Measurements from ENCODE around the gene RPS3A.
A peak's percentile ranks its signal among the peaks of the same experiment; 100 is the strongest.

The RPS3A gene

DNA sequence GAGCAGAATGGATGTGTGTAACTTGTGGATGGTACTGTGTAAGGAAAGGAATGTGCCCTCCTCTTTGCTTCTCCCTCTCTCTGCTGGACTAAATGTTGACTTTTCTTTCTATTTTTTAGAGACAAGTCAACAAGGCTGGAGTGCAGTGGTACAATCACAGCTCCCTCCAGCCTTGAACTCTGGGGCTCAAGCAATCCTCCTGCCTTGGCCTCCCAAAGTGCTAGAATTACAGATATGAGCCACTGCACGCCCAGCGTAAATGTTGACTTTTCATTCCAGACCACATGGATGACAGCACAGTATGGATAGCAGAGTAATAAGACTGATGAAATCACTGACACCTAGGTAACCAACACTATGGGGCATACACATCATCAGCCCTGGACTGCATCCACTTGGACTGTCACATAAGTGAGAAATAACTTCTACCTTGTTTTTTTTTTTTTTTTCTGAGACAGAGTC is 5.1 kb upstream of the RPS3A start:
- 86 to 94% methylated on average over 2 of the region's 2 CpGs for WGBS, 2 experiments (ENCODE audit: insufficient coverage in 2 of 2)
- no peak overlapping the region for H3K4me3 ChIP-seq (ENCODE audit: extremely low read depth, insufficient read depth, low read length, poor library complexity, severe bottlenecking)
- H3K4me1 ChIP-seq (ENCODE audit: control insufficient read depth, insufficient read depth, low read length, poor library complexity, severe bottlenecking), result no peaks in the 10 kb centered on the region
- no peaks in the 10 kb centered on the region for H3K9me3 ChIP-seq (ENCODE audit: control insufficient read depth, low read length)
- no peak overlapping the region for H3K27ac ChIP-seq (ENCODE audit: low read depth, low read length, severe bottlenecking)
- no peaks in the 10 kb centered on the region for H3K36me3 ChIP-seq (ENCODE audit: control insufficient read depth, insufficient read depth, low read length)

DNA sequence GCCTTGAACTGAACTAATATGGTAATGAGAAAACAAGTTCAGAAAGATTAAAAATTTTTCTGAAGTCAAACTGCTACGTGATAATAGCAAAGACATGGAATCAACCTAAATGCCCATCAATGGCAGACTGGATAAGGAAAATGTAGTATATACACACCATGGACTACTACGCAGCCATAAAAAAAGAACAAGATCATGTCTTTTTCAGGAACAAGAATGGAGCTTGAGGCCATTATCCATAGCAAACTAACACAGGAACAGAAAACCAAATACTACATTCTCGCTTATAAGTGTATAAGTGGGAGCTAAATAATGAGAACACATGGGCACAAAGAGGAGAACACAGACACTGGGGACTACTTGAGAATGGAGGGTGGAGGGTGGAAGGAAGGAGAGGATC is 4.3 kb upstream of the RPS3A start:
- peaks cover 5% of the 10 kb centered on the region for H3K36me3 ChIP-seq (ENCODE audit: control insufficient read depth, insufficient read depth, low read length)
- WGBS, 2 experiments (ENCODE audit: insufficient coverage in 2 of 2), result no CpG with 5 or more reads among the region's 3 CpGs
- H3K27ac ChIP-seq (ENCODE audit: low read depth, low read length, severe bottlenecking), result no peak overlapping the region
- no peaks in the 10 kb centered on the region for H3K9me3 ChIP-seq (ENCODE audit: control insufficient read depth, low read length)
- H3K4me1 ChIP-seq (ENCODE audit: control insufficient read depth, insufficient read depth, low read length, poor library complexity, severe bottlenecking), result no peaks in the 10 kb centered on the region
- H3K4me3 ChIP-seq (ENCODE audit: extremely low read depth, insufficient read depth, low read length, poor library complexity, severe bottlenecking), result no peak overlapping the region

DNA sequence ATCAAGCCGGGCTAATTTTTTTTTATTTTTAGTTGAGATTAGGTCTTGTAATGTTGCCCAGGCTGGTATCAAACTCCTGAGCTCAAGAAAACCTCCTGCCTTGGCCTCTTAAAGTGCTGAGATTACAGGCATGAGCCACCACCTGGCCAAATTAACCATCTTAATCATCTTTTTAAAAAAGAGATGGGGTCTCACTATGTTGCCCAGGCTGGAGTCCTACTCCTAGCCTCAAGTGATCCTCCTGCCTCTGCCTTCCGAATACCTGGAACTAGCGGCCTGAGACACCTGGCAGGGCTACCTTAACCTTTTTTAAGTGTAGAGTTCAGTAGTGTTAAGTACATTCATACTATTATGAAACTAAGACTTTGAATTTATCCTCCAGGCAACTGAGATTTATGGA is 1.7 kb upstream of the RPS3A start:
- 92% methylated on average over 2 of the region's 3 CpGs; no CpG with 5 or more reads in 1 of the 2 experiments for WGBS, 2 experiments (ENCODE audit: insufficient coverage in 2 of 2)
- Histone ChIP-seq H3K27ac (ENCODE audit: low read depth, low read length, severe bottlenecking) (no peak overlapping the region), H3K4me1 (ENCODE audit: control insufficient read depth, insufficient read depth, low read length, poor library complexity, severe bottlenecking) (no peaks in the 10 kb centered on the region), H3K9me3 (ENCODE audit: control insufficient read depth, low read length) (no peaks in the 10 kb centered on the region), H3K4me3 (ENCODE audit: extremely low read depth, insufficient read depth, low read length, poor library complexity, severe bottlenecking) (no peak overlapping the region), H3K36me3 (ENCODE audit: control insufficient read depth, insufficient read depth, low read length) (peaks cover 31% of the 10 kb centered on the region)

DNA sequence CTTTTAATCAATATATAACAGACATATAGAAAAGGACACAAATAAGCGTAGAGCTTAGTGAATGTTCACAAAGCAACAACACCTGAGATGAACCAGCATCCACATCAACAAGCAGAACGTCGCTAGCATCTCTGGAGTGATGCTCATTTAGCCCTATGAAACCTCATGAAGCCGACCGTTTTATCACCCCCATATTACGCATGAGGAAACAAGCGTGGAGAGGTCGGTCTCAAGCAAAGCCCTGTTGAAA is 524 bp upstream of the RPS3A start:
- peak overlapping the region; percentile 99 for H3K4me3 ChIP-seq (ENCODE audit: extremely low read depth, insufficient read depth, low read length, poor library complexity, severe bottlenecking)
- H3K4me1 ChIP-seq (ENCODE audit: control insufficient read depth, insufficient read depth, low read length, poor library complexity, severe bottlenecking), result no peaks in the 10 kb centered on the region
- H3K27ac ChIP-seq (ENCODE audit: low read depth, low read length, severe bottlenecking), result no peak overlapping the region
- no peaks in the 10 kb centered on the region for H3K9me3 ChIP-seq (ENCODE audit: control insufficient read depth, low read length)
- H3K36me3 ChIP-seq (ENCODE audit: control insufficient read depth, insufficient read depth, low read length), result peaks cover 42% of the 10 kb centered on the region
- WGBS, 2 experiments (ENCODE audit: insufficient coverage in 2 of 2), result 55 to 67% methylated on average over 8 of the region's 8 CpGs

DNA sequence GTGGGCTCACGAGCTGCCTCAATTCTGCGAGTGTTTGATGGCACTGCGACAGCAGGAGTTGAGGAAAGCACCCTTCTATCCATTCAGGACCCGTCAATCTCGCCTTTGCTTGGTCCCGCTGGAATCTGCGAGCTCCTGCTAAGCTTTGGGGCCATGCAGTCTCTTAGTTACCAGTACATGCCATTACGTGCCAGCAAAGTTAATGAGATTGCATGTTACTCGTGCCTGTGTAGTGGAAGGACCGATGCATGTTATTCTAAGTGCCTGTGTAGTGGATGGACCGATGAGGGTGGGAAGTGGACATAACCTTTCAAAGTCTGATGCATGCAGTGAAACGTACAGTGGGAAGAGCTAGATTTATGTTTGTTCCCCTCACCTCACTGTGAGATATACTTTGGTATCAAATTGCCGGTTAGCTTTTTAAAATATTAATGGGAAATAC is 569 bp downstream of the RPS3A start:
- WGBS, 2 experiments (ENCODE audit: insufficient coverage in 2 of 2), result 0% methylated on average over 7 to 12 of the region's 13 CpGs

DNA sequence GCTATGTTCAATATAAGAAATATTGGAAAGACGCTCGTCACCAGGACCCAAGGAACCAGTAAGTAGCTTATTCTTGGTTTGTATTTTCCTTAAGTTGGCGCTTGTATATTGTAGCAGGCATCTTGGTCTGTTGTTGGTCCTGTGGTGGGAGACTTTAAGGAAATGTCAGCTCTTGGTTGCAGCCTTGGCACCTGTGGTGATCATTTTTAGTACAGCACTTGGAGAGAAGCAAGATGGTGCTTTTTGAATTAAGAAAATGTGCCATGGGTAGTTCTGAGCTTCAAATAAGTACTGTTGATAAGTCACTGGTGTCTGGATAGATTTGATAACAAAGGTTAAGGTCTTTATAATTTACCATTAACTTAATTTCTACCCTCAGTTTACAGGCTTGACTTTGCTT is 1.1 kb downstream of the RPS3A start:
- no peaks in the 10 kb centered on the region for H3K4me1 ChIP-seq (ENCODE audit: control insufficient read depth, insufficient read depth, low read length, poor library complexity, severe bottlenecking)
- no peak overlapping the region for H3K27ac ChIP-seq (ENCODE audit: low read depth, low read length, severe bottlenecking)
- peaks cover 58% of the 10 kb centered on the region for H3K36me3 ChIP-seq (ENCODE audit: control insufficient read depth, insufficient read depth, low read length)
- WGBS, 2 experiments (ENCODE audit: insufficient coverage in 2 of 2), result 26 to 38% methylated on average over 1 to 3 of the region's 3 CpGs
- H3K9me3 ChIP-seq (ENCODE audit: control insufficient read depth, low read length), result no peaks in the 10 kb centered on the region
- H3K4me3 ChIP-seq (ENCODE audit: extremely low read depth, insufficient read depth, low read length, poor library complexity, severe bottlenecking), result peak overlapping the region; percentile 99

More for the DNA sequence above, 569 bp downstream of the RPS3A start:
- H3K36me3 ChIP-seq (ENCODE audit: control insufficient read depth, insufficient read depth, low read length), result peaks cover 53% of the 10 kb centered on the region
- H3K27ac ChIP-seq (ENCODE audit: low read depth, low read length, severe bottlenecking), result peak overlapping the region; percentile 90
- H3K4me3 ChIP-seq (ENCODE audit: extremely low read depth, insufficient read depth, low read length, poor library complexity, severe bottlenecking), result peak overlapping the region; percentile 99
- no peaks in the 10 kb centered on the region for H3K4me1 ChIP-seq (ENCODE audit: control insufficient read depth, insufficient read depth, low read length, poor library complexity, severe bottlenecking)
- H3K9me3 ChIP-seq (ENCODE audit: control insufficient read depth, low read length), result no peaks in the 10 kb centered on the region

DNA sequence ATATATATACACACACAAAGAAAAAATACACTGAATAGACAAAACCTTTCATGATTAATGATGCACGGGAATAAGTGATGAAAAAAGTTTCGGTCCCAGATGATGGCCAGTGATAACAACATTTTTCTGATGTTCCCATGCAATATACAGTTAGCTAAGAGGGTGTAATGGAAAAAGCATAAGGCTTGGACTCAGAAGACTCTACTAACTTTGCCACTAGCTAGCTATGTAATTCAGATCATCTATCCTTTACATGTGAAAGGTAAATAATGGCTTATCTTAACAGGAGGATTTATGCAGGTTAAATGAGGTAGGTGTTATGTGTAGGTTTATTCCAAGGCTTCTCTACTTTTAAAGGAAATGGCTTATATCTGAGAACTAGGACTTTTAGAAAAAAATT is 4.3 kb downstream of the RPS3A start:
- Histone ChIP-seq H3K4me1 (ENCODE audit: control insufficient read depth, insufficient read depth, low read length, poor library complexity, severe bottlenecking) (no peaks in the 10 kb centered on the region), H3K4me3 (ENCODE audit: extremely low read depth, insufficient read depth, low read length, poor library complexity, severe bottlenecking) (no peak overlapping the region), H3K27ac (ENCODE audit: low read depth, low read length, severe bottlenecking) (no peak overlapping the region), H3K36me3 (ENCODE audit: control insufficient read depth, insufficient read depth, low read length) (peaks cover 86% of the 10 kb centered on the region), H3K9me3 (ENCODE audit: control insufficient read depth, low read length) (no peaks in the 10 kb centered on the region)
- no CpG with 5 or more reads among the region's 2 CpGs for WGBS, 2 experiments (ENCODE audit: insufficient coverage in 2 of 2)

DNA sequence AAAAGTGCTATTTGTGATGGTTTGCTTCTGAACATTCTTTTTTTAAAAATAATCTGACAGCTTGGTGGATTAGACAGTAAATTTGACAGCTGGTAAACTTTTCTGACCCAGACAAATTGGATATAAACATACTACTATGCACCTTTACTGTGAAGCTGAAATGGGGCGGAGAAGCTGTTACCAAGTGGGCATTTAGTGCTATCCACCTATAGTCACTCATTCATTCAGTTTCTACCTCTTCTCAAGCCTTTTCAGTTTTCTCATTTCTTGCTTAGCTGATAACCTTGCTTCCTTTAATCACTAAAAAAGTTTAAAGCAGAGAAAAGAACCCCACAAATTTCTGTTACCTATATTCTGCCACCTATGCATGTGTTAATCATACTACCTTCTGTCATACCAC is 5.2 kb downstream of the RPS3A start:
- Histone ChIP-seq H3K27ac (ENCODE audit: low read depth, low read length, severe bottlenecking) (no peak overlapping the region), H3K36me3 (ENCODE audit: control insufficient read depth, insufficient read depth, low read length) (peaks cover 86% of the 10 kb centered on the region)
- WGBS, 2 experiments (ENCODE audit: insufficient coverage in 2 of 2), result 100% methylated on average over 1 of the region's 1 CpG

DNA sequence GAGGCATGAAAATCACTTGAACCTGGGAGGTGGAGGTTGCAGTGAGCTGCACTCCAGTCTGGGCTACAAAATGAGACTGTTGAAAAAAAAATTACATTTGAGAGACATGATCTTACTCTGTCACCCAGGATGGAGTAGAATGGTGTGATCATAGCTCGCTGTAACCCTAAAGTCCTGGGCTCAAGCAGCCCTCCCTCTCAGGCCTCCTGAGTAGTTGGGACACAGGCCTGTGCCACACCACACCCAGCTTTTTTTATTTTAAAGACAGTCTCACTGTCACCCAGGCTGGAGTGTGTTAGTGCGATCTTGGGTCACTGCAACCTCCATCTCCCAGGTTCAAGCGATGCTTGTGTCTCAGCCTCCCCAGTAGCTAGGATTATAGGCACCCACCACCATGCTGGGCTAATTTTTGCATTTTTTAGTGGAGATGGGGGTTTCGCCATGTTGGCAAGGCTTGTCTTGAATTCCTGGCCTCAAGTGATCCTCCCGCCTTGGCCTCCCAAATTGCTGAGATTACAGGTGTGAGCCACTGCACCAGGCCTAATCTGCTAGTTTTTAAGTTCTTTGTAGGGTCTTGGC is 6.1 kb downstream of the RPS3A start:
- peaks cover 82% of the 10 kb centered on the region for H3K36me3 ChIP-seq (ENCODE audit: control insufficient read depth, insufficient read depth, low read length)
- no peak overlapping the region for H3K27ac ChIP-seq (ENCODE audit: low read depth, low read length, severe bottlenecking)
- 90 to 97% methylated on average over 2 to 5 of the region's 5 CpGs for WGBS, 2 experiments (ENCODE audit: insufficient coverage in 2 of 2)
- no peak overlapping the region for H3K4me3 ChIP-seq (ENCODE audit: extremely low read depth, insufficient read depth, low read length, poor library complexity, severe bottlenecking)
- H3K9me3 ChIP-seq (ENCODE audit: control insufficient read depth, low read length), result no peaks in the 10 kb centered on the region
- H3K4me1 ChIP-seq (ENCODE audit: control insufficient read depth, insufficient read depth, low read length, poor library complexity, severe bottlenecking), result no peaks in the 10 kb centered on the region

More for the DNA sequence above, 5.2 kb downstream of the RPS3A start:
- Histone ChIP-seq H3K4me1 (ENCODE audit: control insufficient read depth, insufficient read depth, low read length, poor library complexity, severe bottlenecking) (no peaks in the 10 kb centered on the region), H3K4me3 (ENCODE audit: extremely low read depth, insufficient read depth, low read length, poor library complexity, severe bottlenecking) (no peak overlapping the region), H3K9me3 (ENCODE audit: control insufficient read depth, low read length) (no peaks in the 10 kb centered on the region)

DNA sequence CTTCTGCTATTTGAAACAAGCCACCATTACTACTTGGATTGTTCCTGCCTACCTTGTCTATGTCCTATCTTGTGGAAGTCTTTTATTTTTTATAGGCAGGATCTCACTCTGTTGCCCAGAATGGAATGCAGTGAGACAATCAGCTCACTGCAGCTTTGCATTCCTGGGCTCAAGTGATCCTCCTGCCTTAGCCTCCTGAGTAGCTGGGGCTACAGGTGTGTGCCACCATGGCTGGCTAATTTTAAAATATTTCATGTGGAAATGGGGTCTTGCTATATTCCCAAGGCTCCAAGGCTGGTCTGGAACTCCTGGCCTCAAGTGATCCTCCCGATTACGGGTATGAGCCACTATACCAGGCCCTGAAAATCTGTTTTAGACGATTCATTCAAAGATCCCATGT is 7.6 kb downstream of the RPS3A start:
- Histone ChIP-seq H3K9me3 (ENCODE audit: control insufficient read depth, low read length) (no peaks in the 10 kb centered on the region), H3K4me1 (ENCODE audit: control insufficient read depth, insufficient read depth, low read length, poor library complexity, severe bottlenecking) (no peaks in the 10 kb centered on the region), H3K27ac (ENCODE audit: low read depth, low read length, severe bottlenecking) (no peak overlapping the region), H3K4me3 (ENCODE audit: extremely low read depth, insufficient read depth, low read length, poor library complexity, severe bottlenecking) (no peak overlapping the region), H3K36me3 (ENCODE audit: control insufficient read depth, insufficient read depth, low read length) (peaks cover 68% of the 10 kb centered on the region)
- whole genome bisulfite sequencing, 2 experiments (ENCODE audit: insufficient coverage in 2 of 2), result 96 to 97% methylated on average over 3 of the region's 3 CpGs

DNA sequence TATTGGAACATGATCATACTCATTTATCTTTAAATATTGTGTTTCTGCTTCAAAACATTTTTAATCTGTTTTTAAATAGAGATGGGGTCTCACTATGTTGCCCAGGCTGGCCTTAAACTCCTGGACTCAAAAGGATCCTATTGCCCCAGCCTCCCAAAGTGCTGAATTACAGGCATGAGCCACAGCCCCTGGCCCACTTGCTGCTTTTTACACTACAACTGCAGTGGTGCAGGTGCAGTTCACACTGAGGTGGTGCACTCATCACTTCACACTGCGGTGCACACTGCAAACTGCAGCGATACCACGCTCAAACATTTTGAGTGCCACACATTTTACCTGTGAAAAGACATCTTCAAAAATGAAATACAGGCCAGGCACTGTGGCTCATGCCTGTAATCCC is 10.8 kb downstream of the RPS3A start:
- Histone ChIP-seq H3K27ac (ENCODE audit: low read depth, low read length, severe bottlenecking) (no peak overlapping the region), H3K4me1 (ENCODE audit: control insufficient read depth, insufficient read depth, low read length, poor library complexity, severe bottlenecking) (no peaks in the 10 kb centered on the region), H3K36me3 (ENCODE audit: control insufficient read depth, insufficient read depth, low read length) (peaks cover 53% of the 10 kb centered on the region), H3K9me3 (ENCODE audit: control insufficient read depth, low read length) (no peaks in the 10 kb centered on the region), H3K4me3 (ENCODE audit: extremely low read depth, insufficient read depth, low read length, poor library complexity, severe bottlenecking) (no peak overlapping the region)
- 100% methylated on average over 3 of the region's 3 CpGs for WGBS, 2 experiments (ENCODE audit: insufficient coverage in 2 of 2)

Data from mesodermal cell (in vitro differentiated cells).